GM23248 (cell line): ENCODE results near the gene CROCC2.

Experiments
- EZH2 ChIP-seq: fragments of 200-600 bp; sonication (generic); IDR thresholded peaks from 2 replicates; pipeline ENCODE4 v1.6.1; 2018; ENCODE audit warnings: antibody characterized with exemption, mild to moderate bottlenecking; ENCODE audit not compliant: insufficient read depth, poor library complexity, severe bottlenecking
- EZH2phosphoT487 ChIP-seq: fragments of 200-600 bp; sonication (generic); IDR thresholded peaks from 2 replicates; pipeline ENCODE4 v1.6.1; 2018; ENCODE audit warnings: antibody characterized with exemption, moderate library complexity, mild to moderate bottlenecking, low read depth; ENCODE audit not compliant: insufficient read depth

DNA sequence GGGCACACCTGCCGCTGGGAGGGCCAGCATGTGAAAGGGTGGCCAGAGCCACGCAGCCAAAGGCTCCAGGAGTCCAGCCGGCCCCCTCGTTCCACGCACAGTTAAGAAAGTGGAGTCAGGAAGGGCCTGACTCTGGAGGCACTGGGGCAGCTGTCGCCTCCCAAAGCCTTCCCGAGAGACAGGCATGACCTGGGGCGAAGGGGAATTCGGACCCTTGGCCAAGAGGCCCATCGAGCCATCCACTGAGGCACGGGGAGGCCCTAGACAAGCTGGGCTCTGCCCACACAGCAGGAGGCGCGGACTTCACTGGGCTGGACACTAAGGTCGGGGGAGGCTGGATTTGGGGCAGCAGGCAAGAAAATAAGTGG, 53.8 kb downstream of the CROCC2 start:
- TF ChIP-seq EZH2phosphoT487 = no peak
- TF ChIP-seq EZH2 = no peak
